HEK293T (cell line): ENCODE results near the gene KRTAP4-11.
"Not testable (repeated sequence)": the region's sequence is repeated elsewhere in the genome, so short reads cannot be mapped to it uniquely, and the experiment has no call there.

Experiments used
- CTCF ChIA-PET: fragments of 350-600 bp; formaldehyde crosslinking; extraction: SDS; loops from one replicate; lab custom pipeline; 2021; ENCODE audit warnings: antibody characterized with exemption, inconsistent platforms; lab: Yijun Ruan, JAX
- POLR2A ChIA-PET: fragments of 350-600 bp; formaldehyde crosslinking; extraction: SDS; loops from one replicate; lab custom pipeline; 2020; ENCODE audit warnings: antibody characterized with exemption, inconsistent platforms; lab: Yijun Ruan, JAX
- DNase-seq: peaks from one replicate; pipeline ENCODE4 v3.0.0; 2012; ENCODE audit warnings: mixed read lengths; ENCODE audit errors: extremely low spot score
- ARNT ChIP-seq: fragments of 450-650 bp; IDR thresholded peaks from 2 replicates; pipeline ENCODE4 v1.6.1; 2017; ENCODE audit warnings: mild to moderate bottlenecking
- BHLHE40 ChIP-seq: fragments of 450-650 bp; IDR thresholded peaks from 2 replicates; pipeline ENCODE4 v1.6.1; 2016; ENCODE audit warnings: mild to moderate bottlenecking, moderate library complexity, borderline replicate concordance
- CTBP1 ChIP-seq: fragments of 450-650 bp; IDR thresholded peaks from 2 replicates; pipeline ENCODE4 v1.6.1; 2016; ENCODE audit warnings: borderline replicate concordance
- ELF4 ChIP-seq: fragments of 450-650 bp; IDR thresholded peaks from 2 replicates; pipeline ENCODE4 v1.6.1; 2017; ENCODE audit warnings: antibody characterized with exemption
- FOXA1 ChIP-seq: fragments of 450-650 bp; IDR thresholded peaks from 2 replicates; pipeline ENCODE4 v1.6.1; 2016; ENCODE audit warnings: mild to moderate bottlenecking
- FOXK2 ChIP-seq: fragments of 450-650 bp; IDR thresholded peaks from 2 replicates; pipeline ENCODE4 v1.6.1; 2016; ENCODE audit warnings: mild to moderate bottlenecking
- FOXM1 ChIP-seq: fragments of 450-650 bp; IDR thresholded peaks from 2 replicates; pipeline ENCODE4 v1.6.1; 2017; ENCODE audit warnings: mild to moderate bottlenecking, borderline replicate concordance
- HDGF ChIP-seq: fragments of 450-650 bp; IDR thresholded peaks from 2 replicates; pipeline ENCODE4 v1.6.1; 2017; ENCODE audit warnings: antibody characterized with exemption, borderline replicate concordance
- L3MBTL2 ChIP-seq: fragments of 450-650 bp; conservative IDR thresholded peaks from 2 replicates; pipeline ENCODE4 v1.6.1; 2016; ENCODE audit warnings: mild to moderate bottlenecking
- LEF1 ChIP-seq: fragments of 450-650 bp; IDR thresholded peaks from 2 replicates; pipeline ENCODE4 v1.6.1; 2017; ENCODE audit warnings: mild to moderate bottlenecking, borderline replicate concordance
- NFRKB ChIP-seq: fragments of 450-650 bp; IDR thresholded peaks from 2 replicates; pipeline ENCODE4 v1.6.1; 2016; ENCODE audit warnings: mild to moderate bottlenecking, moderate library complexity
- PKNOX1 ChIP-seq: fragments of 450-650 bp; IDR thresholded peaks from 2 replicates; pipeline ENCODE4 v1.6.1; 2016
- SP1 ChIP-seq: fragments of 450-650 bp; IDR thresholded peaks from 2 replicates; pipeline ENCODE4 v1.6.1; 2017
- SUZ12 ChIP-seq: fragments of 450-650 bp; IDR thresholded peaks from 2 replicates; pipeline ENCODE4 v1.6.1; 2016; ENCODE audit warnings: mild to moderate bottlenecking
- TARDBP ChIP-seq: fragments of 450-650 bp; IDR thresholded peaks from 2 replicates; pipeline ENCODE4 v1.6.1; 2016
- ZNF384 ChIP-seq: fragments of 450-650 bp; IDR thresholded peaks from 2 replicates; pipeline ENCODE4 v1.6.1; 2016

KRTAP4-11 gene

GRCh38 chr17:41117846-41118386 is at the start of gene KRTAP4-11:
Gene KRTAP4-11 (minus strand): TSS chr17:41118373. CDS start chr17:41118315, 58 bp downstream.
- DNase-seq, POLR2A ChIA-PET, CTCF ChIA-PET: not testable (repeated sequence)

GRCh38 chr17:41167561-41167960 is 49.4 kb upstream of the KRTAP4-11 start:
- DNase-seq, result no peak
- ChIA-PET POLR2A (no interaction called here), CTCF (no interaction called here)
- TF ChIP-seq ZNF384, result no peak
- TF ChIP-seq TARDBP, result no peak
- TF ChIP-seq LEF1, result no peak
- TF ChIP-seq FOXM1, result no peak
- no peak for TF ChIP-seq FOXK2
- no peak for TF ChIP-seq CTBP1
- no peak for TF ChIP-seq HDGF

GRCh38 chr17:41163828-41164227 is 45.7 kb upstream of the KRTAP4-11 start:
- TF ChIP-seq HDGF (no peak), FOXM1 (no peak), ZNF384 (no peak), SP1 (no peak), ELF4 (no peak), L3MBTL2 (no peak), NFRKB (no peak), SUZ12 (no peak), FOXK2 (no peak), LEF1 (no peak), TARDBP (no peak), PKNOX1 (no peak), CTBP1 (no peak), FOXA1 (no peak), BHLHE40 (no peak)
- DNase-seq, result no peak
- CTCF ChIA-PET, result no interaction called here
- POLR2A ChIA-PET, result no interaction called here

- CTCF ChIA-PET, result no interaction called here
- no peak for DNase-seq
- TF ChIP-seq SP1 (no peak), SUZ12 (no peak), PKNOX1 (no peak), BHLHE40 (no peak), FOXA1 (no peak), ARNT (no peak), LEF1 (no peak), CTBP1 (no peak), TARDBP (no peak), ZNF384 (no peak), FOXK2 (no peak)
- POLR2A ChIA-PET, result no interaction called here
Observed at GRCh38 chr17:41160648-41161047, 42.5 kb upstream of the KRTAP4-11 start, which contains the start of gene KRTAP4-4. Gene KRTAP4-4 (minus strand): TSS chr17:41160748. CDS start chr17:41160691, 57 bp downstream.

- POLR2A ChIA-PET, DNase-seq, CTCF ChIA-PET: not testable (repeated sequence)
Observed at GRCh38 chr17:41160190-41160589, 42.0 kb upstream of the KRTAP4-11 start.

GRCh38 chr17:41153856-41154255 is 35.7 kb upstream of the KRTAP4-11 start:
- no peak for DNase-seq
- ChIA-PET CTCF (interaction anchor here (0.6 kb wide), 1 partner anchor 294 kb away, joined by 3 read pairs; no protein-coding TSS in a partner anchor), POLR2A (no interaction called here)
- TF ChIP-seq TARDBP (no peak), PKNOX1 (no peak), CTBP1 (no peak), BHLHE40 (no peak), SP1 (no peak), L3MBTL2 (no peak), SUZ12 (no peak), FOXA1 (no peak), LEF1 (no peak), ARNT (no peak), NFRKB (no peak), HDGF (no peak), FOXK2 (no peak), ELF4 (no peak)

- no peak for DNase-seq
- TF ChIP-seq FOXA1, result no peak
- TF ChIP-seq FOXK2, result no peak
- no peak for TF ChIP-seq ARNT
- no peak for TF ChIP-seq L3MBTL2
- no peak for TF ChIP-seq HDGF
- TF ChIP-seq TARDBP, result no peak
- no peak for TF ChIP-seq PKNOX1
- no peak for TF ChIP-seq FOXM1
- TF ChIP-seq LEF1, result no peak
- TF ChIP-seq BHLHE40, result no peak
- TF ChIP-seq ZNF384, result no peak
- TF ChIP-seq NFRKB, result no peak
- ChIA-PET POLR2A (no interaction called here), CTCF (no interaction called here)
Observed at GRCh38 chr17:41151525-41151924, 33.4 kb upstream of the KRTAP4-11 start.
